ENCODE measurements around the gene CSRNP2. TPM values are rescaled to one million over a fixed set of nuclear protein-coding genes. Genes with fewer than 3 reads are reported as not detected.

Gene CSRNP2
- total and polyA plus RNA-seq, 2 of the 8 experiments (the other 6 are each of a cell fraction or from before 2014, with no cell fraction given): 13.7 to 34.0 TPM

GRCh38 chr12:51023625-51024382, 59.6 kb downstream of the CSRNP2 start:
- no peak overlapping the region; a peak in 2 of 7 replicates for H3K9ac ChIP-seq (replicated peaks in 1 of 4; ENCODE audit: extremely low read depth in 1 of 4, low read depth in 3 of 4, low read length in 3 of 4)
- no peak overlapping the region for H2BK15ac ChIP-seq (ENCODE audit: low read length)
- peaks cover 9 to 16% (median 13%) of the 10 kb centered on the region in 4 experiments for H3K4me1 ChIP-seq (replicated peaks in 1 of 4; ENCODE audit: control insufficient read depth in 3 of 4, insufficient read depth in 4 of 4, low read length in 3 of 4)
- H3K56ac ChIP-seq (replicated peaks; ENCODE audit: insufficient read length, low read depth, low read length): no peak overlapping the region
- no peak overlapping the region for H4K8ac ChIP-seq (ENCODE audit: extremely low read depth, insufficient read depth, low read length)
- H2BK12ac ChIP-seq (ENCODE audit: low read depth, low read length): no peak overlapping the region; the same call in 1 of the 2 replicates
- H4K91ac ChIP-seq (replicated peaks; ENCODE audit: insufficient read length, low read length): no peak overlapping the region
- no peak overlapping the region for H2BK120ac ChIP-seq (replicated peaks; ENCODE audit: low read depth, low read length)
- H4K5ac ChIP-seq (ENCODE audit: insufficient read length, low read depth, low read length): no peak overlapping the region
- no peaks in the 10 kb centered on the region for H3K36me3 ChIP-seq (ENCODE audit: control insufficient read depth in 2 of 4, insufficient read depth in 4 of 4, low read length in 3 of 4)
- H3K79me2 ChIP-seq (ENCODE audit: control insufficient read depth in 1 of 2, insufficient read depth in 2 of 2, low read length in 2 of 2): peaks cover 15 to 66% of the 10 kb centered on the region in 2 experiments
- no peak for DNase-seq (ENCODE audit: low read depth in 1 of 2, low spot score in 2 of 2)
- ChIA-PET POLR2A (ENCODE audit: partially characterized antibody) (interaction anchor here (4.2 kb wide), 1 partner anchor 60 kb away, joined by 30 read pairs; the partner anchor contains the start of gene CSRNP2), CTCF (ENCODE audit: partially characterized antibody) (interaction anchor here (8.0 kb wide), 1 partner anchor 19 kb away, joined by 66 read pairs; no protein-coding TSS in a partner anchor)
- peaks cover 1% of the 10 kb centered on the region; the same call in 1 of the 2 replicates for H3K23me2 ChIP-seq (ENCODE audit: low read depth, low read length)
- H2BK20ac ChIP-seq (ENCODE audit: low read length): no peak overlapping the region
- no peak overlapping the region for H3K4ac ChIP-seq (replicated peaks; ENCODE audit: insufficient read length, low read depth, low read length)
- no peak overlapping the region for H3K27ac ChIP-seq (ENCODE audit: low read depth, low read length)
- H2AK5ac ChIP-seq (ENCODE audit: low read depth, low read length): no peak overlapping the region
- H3K23ac ChIP-seq (ENCODE audit: insufficient read length): no peak overlapping the region
- no peaks in the 10 kb centered on the region; a peak in 1 of 7 replicates for H3K27me3 ChIP-seq (replicated peaks in 1 of 4; ENCODE audit: control insufficient read depth in 3 of 4, extremely low read depth in 1 of 4, insufficient read depth in 3 of 4, low read length in 3 of 4)
- H3K9me3 ChIP-seq (ENCODE audit: insufficient read depth in 2 of 2, low read depth in 1 of 2, low read length in 1 of 2): no peaks in the 10 kb centered on the region
- H2AFZ ChIP-seq (ENCODE audit: low read length): no peak overlapping the region
- peak overlapping the region in 2 of 4 experiments; percentile 61 to 68; a peak in 4 of 8 replicates for H3K4me3 ChIP-seq (ENCODE audit: extremely low read depth in 1 of 4, insufficient read depth in 2 of 4, low read depth in 3 of 4, low read length in 4 of 4)
- FAIRE-seq: no peak
- H3K18ac ChIP-seq (ENCODE audit: extremely low read depth, low read length): peak overlapping the region; percentile 26; the same call in 1 of the 2 replicates
- no peaks in the 10 kb centered on the region for H4K20me1 ChIP-seq (replicated peaks in 1 of 2; ENCODE audit: control insufficient read depth in 1 of 2, insufficient read depth in 2 of 2, low read length in 2 of 2)
- H3K4me2 ChIP-seq (ENCODE audit: insufficient read depth in 1 of 2, low read depth in 2 of 2, low read length in 2 of 2): peak overlapping the region; percentile 74 to 88; a peak in 3 of 4 replicates
- WGBS, 2 experiments (ENCODE audit: extremely low coverage in 1 of 2, insufficient coverage in 1 of 2, insufficient read length in 1 of 2, insufficient replicate concordance in 2 of 2, low coverage in 1 of 2, low lambda C conversion rate in 2 of 2, missing lambda C conversion rate in 1 of 2): 87% methylated on average over 4 of the region's 4 CpGs; no CpG with 5 or more reads in 1 of the 2 experiments
- H3K14ac ChIP-seq (ENCODE audit: insufficient read length): no peak overlapping the region
- no peak overlapping the region for H2BK5ac ChIP-seq (ENCODE audit: low read depth, low read length)
- H3K79me1 ChIP-seq (ENCODE audit: low read depth, low read length): peaks cover 4% of the 10 kb centered on the region; the same call in 1 of the 2 replicates
- TF ChIP-seq MAX (IDR thresholded peaks at IDR 0.05) (no peak), SP4 (IDR thresholded peaks at IDR 0.05; ENCODE audit: low read length) (no peak), TAF7 (optimal IDR thresholded peaks at IDR 0.05; ENCODE audit: borderline replicate concordance, low read depth, low read length) (no peak), RAD21 (IDR thresholded peaks at IDR 0.05 in 1 of 2, conservative IDR thresholded peaks at IDR 0.05 in 1 of 2; ENCODE audit: low read depth in 2 of 2, low read length in 2 of 2) (no peak), NRF1 (IDR thresholded peaks at IDR 0.05; ENCODE audit: low read depth, low read length) (no peak), TCF12 (IDR thresholded peaks at IDR 0.05; ENCODE audit: low read depth, low read length) (no peak), TEAD4 (IDR thresholded peaks at IDR 0.05; ENCODE audit: low read depth, low read length) (no peak), SP2 (IDR thresholded peaks at IDR 0.05; ENCODE audit: low read length) (no peak), MAFK (IDR thresholded peaks at IDR 0.05; ENCODE audit: low read depth, low read length) (no peak), SP1 (IDR thresholded peaks at IDR 0.05; ENCODE audit: low read depth, low read length) (no peak), CTBP2 (IDR thresholded peaks at IDR 0.05; ENCODE audit: borderline replicate concordance, insufficient read depth, insufficient read length, low read length) (no peak), ASH2L (IDR thresholded peaks at IDR 0.05; ENCODE audit: low read length) (no peak)
